A549 (cell line): ENCODE measurements around the gene CCL20. TPM values are rescaled to one million over a fixed set of nuclear protein-coding genes. Genes with fewer than 3 reads are reported as not detected.
A peak's percentile ranks its signal among the peaks of the same experiment; 100 is the strongest.

ENCODE experiments used
- ATAC-seq, 2 experiments: fragments of 200-7000 bp in 1 of 2; fragments of >200 bp in 1 of 2; cut with Nextera tagmentation in 1 of 2; cut with Tn5 transposase in 1 of 2; 3 replicates each; pipeline versions ENCODE4 v1.8.0 to v1.9.1; 2018 to 2020; ENCODE audit warnings: mild to moderate bottlenecking in 1 of 2, moderate library complexity in 1 of 2
- CTCF ChIA-PET: fragments of 300-600 bp; sonication (Branson Sonifier 250); formaldehyde crosslinking; extraction: SDS; loops from one replicate; lab custom pipeline; 2021; ENCODE audit warnings: antibody characterized with exemption, inconsistent platforms; lab: Yijun Ruan, JAX
- POLR2A ChIA-PET: fragments of 350-600 bp; formaldehyde crosslinking; extraction: SDS; loops from one replicate; lab custom pipeline; 2021; ENCODE audit warnings: antibody characterized with exemption, inconsistent platforms; lab: Yijun Ruan, JAX
- DNase-seq, 2 experiments: peaks; one replicate each; pipeline versions ENCODE4 v3.0.0 to v3.0.0-alpha.2; 2011 to 2016; ENCODE audit warnings: low read depth in 1 of 2, low spot score in 1 of 2
- FAIRE-seq: peaks from 2 replicates; lab custom pipeline; 2011; peaks lifted over from hg19 to GRCh38; lab: Jason Lieb, UNC
- H3K27ac ChIP-seq, 2 experiments: fragments of >200 bp; sonication (Bioruptor Twin); formaldehyde crosslinking; 3 replicates each; pipeline ENCODE4 v1.5.1; 2016 to 2017
- H3K4me1 ChIP-seq: fragments of >200 bp; sonication (Bioruptor Twin); formaldehyde crosslinking; 3 replicates; pipeline ENCODE4 v1.6.1; 2016
- H3K4me2 ChIP-seq: fragments of >200 bp; sonication (Bioruptor Twin); formaldehyde crosslinking; 3 replicates; pipeline ENCODE4 v1.6.1; 2016
- H3K4me3 ChIP-seq: fragments of >200 bp; sonication (Bioruptor Twin); formaldehyde crosslinking; 3 replicates; pipeline ENCODE4 v1.5.1; 2016
- H3K9me3 ChIP-seq: fragments of >200 bp; sonication (Bioruptor Twin); formaldehyde crosslinking; 3 replicates; pipeline ENCODE4 v1.6.1; 2016
- ATOH8 ChIP-seq: fragments of 250-450 bp; sonication (Bioruptor Pico); IDR thresholded peaks from 2 replicates; pipeline ENCODE4 v1.5.0; 2020; ENCODE audit warnings: low read depth, mild to moderate bottlenecking, moderate library complexity
- BCL3 ChIP-seq: fragments of >200 bp; sonication (Bioruptor Twin); formaldehyde crosslinking; IDR thresholded peaks from 3 replicates; pipeline ENCODE4 v1.6.1; 2016
- CBX2 ChIP-seq: fragments of 200-600 bp; sonication (generic); IDR thresholded peaks from 2 replicates; pipeline ENCODE4 v1.6.1; 2016; ENCODE audit warnings: low read depth, mild to moderate bottlenecking, borderline replicate concordance
- CBX8 ChIP-seq: fragments of 200-600 bp; sonication (generic); IDR thresholded peaks from 2 replicates; pipeline ENCODE4 v1.6.1; 2016
- CEBPB ChIP-seq, 2 experiments: fragments of >200 bp in 1 of 2; sonication (Bioruptor Twin) in 1 of 2; formaldehyde crosslinking in 1 of 2; IDR thresholded peaks; 2 replicates each; pipeline ENCODE4 v1.6.1; 2012 to 2016
- CHD2 ChIP-seq: fragments of 150-350 bp; IDR thresholded peaks from 2 replicates; pipeline ENCODE4 v1.6.1; 2014; ENCODE audit warnings: low read length; ENCODE audit not compliant: partially characterized antibody
- CHD4 ChIP-seq: fragments of 200-600 bp; sonication (generic); IDR thresholded peaks from 2 replicates; pipeline ENCODE4 v1.6.1; 2016; ENCODE audit warnings: antibody characterized with exemption, mild to moderate bottlenecking, borderline replicate concordance
- EP300 ChIP-seq, 2 experiments: fragments of >200 bp; sonication (Bioruptor Twin); formaldehyde crosslinking; IDR thresholded peaks; 2 replicates in 1 of 2; 3 replicates in 1 of 2; pipeline ENCODE4 v1.6.1; 2016 to 2017
- FOSL2 ChIP-seq, 2 experiments: fragments of 450-650 bp in 1 of 2; fragments of >200 bp in 1 of 2; sonication (Bioruptor Twin) in 1 of 2; formaldehyde crosslinking; IDR thresholded peaks; 2 replicates each; pipeline versions ENCODE4 v1.5.0 to v1.6.1; 2016 to 2020; ENCODE audit warnings: mild to moderate bottlenecking in 1 of 2, moderate library complexity in 1 of 2
- FOXS1 ChIP-seq: fragments of 250-450 bp; sonication (Bioruptor Pico); IDR thresholded peaks from 2 replicates; pipeline ENCODE4 v1.5.0; 2020; ENCODE audit warnings: mild to moderate bottlenecking, moderate library complexity
- HES2 ChIP-seq: fragments of >200 bp; sonication (Bioruptor Twin); formaldehyde crosslinking; IDR thresholded peaks from 2 replicates; pipeline ENCODE4 v1.6.1; 2016
- HEYL ChIP-seq: fragments of 250-450 bp; sonication (Bioruptor Pico); IDR thresholded peaks from 2 replicates; pipeline ENCODE4 v1.8.0; 2021; ENCODE audit warnings: mild to moderate bottlenecking, moderate library complexity
- HMGXB4 ChIP-seq: fragments of 250-450 bp; sonication (Bioruptor Pico); IDR thresholded peaks from 2 replicates; pipeline ENCODE4 v1.5.0; 2021; ENCODE audit warnings: mild to moderate bottlenecking, moderate library complexity, borderline replicate concordance
- KDM5A ChIP-seq: fragments of 200-600 bp; sonication (generic); IDR thresholded peaks from 2 replicates; pipeline ENCODE4 v1.6.1; 2016; ENCODE audit warnings: antibody characterized with exemption, mild to moderate bottlenecking
- MAFK ChIP-seq: fragments of 450-650 bp; IDR thresholded peaks from 2 replicates; pipeline ENCODE4 v1.6.1; 2014; ENCODE audit not compliant: partially characterized antibody
- MAX ChIP-seq: IDR thresholded peaks from 2 replicates; pipeline ENCODE4 v1.6.1; 2012
- MAZ ChIP-seq: fragments of 150-350 bp; IDR thresholded peaks from 2 replicates; pipeline ENCODE4 v1.6.1; 2014; ENCODE audit warnings: antibody characterized with exemption, low read depth, low read length, borderline replicate concordance
- NFE2L2 ChIP-seq: fragments of 150-350 bp; conservative IDR thresholded peaks from 2 replicates; pipeline ENCODE4 v1.6.1; 2014; ENCODE audit warnings: low read length
- POLR2A ChIP-seq: IDR thresholded peaks from 2 replicates; pipeline ENCODE4 v1.6.1; 2012; ENCODE audit warnings: mild to moderate bottlenecking, low read length
- RAD21 ChIP-seq, 2 experiments: fragments of >200 bp in 1 of 2; sonication (Bioruptor Twin) in 1 of 2; formaldehyde crosslinking in 1 of 2; IDR thresholded peaks in 1 of 2; conservative IDR thresholded peaks in 1 of 2; 2 replicates in 1 of 2; 3 replicates in 1 of 2; pipeline ENCODE4 v1.6.1; 2012 to 2018; ENCODE audit warnings: inconsistent platforms in 1 of 2
- RCOR1 ChIP-seq: fragments of 150-350 bp; IDR thresholded peaks from 2 replicates; pipeline ENCODE4 v1.6.1; 2014; ENCODE audit warnings: antibody characterized with exemption, low read length, low read depth
- SMC3 ChIP-seq: fragments of >200 bp; sonication (Bioruptor Twin); formaldehyde crosslinking; IDR thresholded peaks from 3 replicates; pipeline ENCODE4 v1.6.1; 2018; ENCODE audit warnings: inconsistent platforms
- TP53 ChIP-seq: fragments of 250-450 bp; sonication (Bioruptor Pico); IDR thresholded peaks from 2 replicates; pipeline ENCODE4 v1.5.0; 2021; ENCODE audit warnings: mild to moderate bottlenecking, moderate library complexity
- WGBS: methylation state at CpG from one replicate; pipeline ENCODE4 v1.1.6; 2017; ENCODE audit errors: missing lambda C conversion rate; 5-methylcytosine and 5-hydroxymethylcytosine counted together
- polyA plus RNA-seq, 4 experiments: library from polyadenylated mRNA; depleted of rRNA in 3 of 4; stranded (reverse); fragments of >200 nt; fragmentation: RNase III in 1 of 4; extraction: RNeasy Plus Mini Kit Qiagen cat#74134 plus additional on column Dnase treatment in 1 of 4; gene quantifications; 2 replicates in 3 of 4; 3 replicates in 1 of 4; pipeline ENCODE4 v1.2.3, GENCODE V29; 2011 to 2017

Gene CCL20
- polyA plus RNA-seq, 2 of the 4 experiments (the other 2 are of a cell fraction) = 0.43 to 3.4 TPM

GRCh38 chr2:227829337-227829736, 15.7 kb downstream of the CCL20 start:
- H3K9me3 ChIP-seq = no peaks in the 10 kb centered on the region
- H3K4me2 ChIP-seq = no peak overlapping the region
- FAIRE-seq (no peak), DNase-seq (no peak), ATAC-seq (no peak)
- TF ChIP-seq HEYL (CRISPR knock-in tag) (no peak), TP53 (CRISPR knock-in tag) (no peak), BCL3 (no peak), KDM5A (no peak), MAFK (no peak), ATOH8 (CRISPR knock-in tag) (no peak), HES2 (no peak), EP300 (IDR thresholded peaks at IDR 0.05) (no peak), MAX (no peak), NFE2L2 (no peak), MAZ (no peak), POLR2A (no peak), FOXS1 (no peak), CHD4 (no peak), SMC3 (no peak), CHD2 (no peak), RAD21 (conservative IDR thresholded peaks at IDR 0.05 in 1 of 2, IDR thresholded peaks at IDR 0.05 in 1 of 2) (no peak), CBX8 (no peak), HMGXB4 (CRISPR knock-in tag) (no peak), CBX2 (no peak)
- H3K4me1 ChIP-seq = 0 out of 3 replicates have a peak, but pooled peaks cover 5% of the 10 kb centered on the region
- no peak overlapping the region for H3K4me3 ChIP-seq
- POLR2A ChIA-PET = no interaction called here
- peak overlapping the region in 1 of 2 experiments; percentile 25; a peak in 1 of 6 replicates for H3K27ac ChIP-seq
- CTCF ChIA-PET = interaction anchor here (0.8 to 1.3 kb wide), 2 partner anchors 33 to 60 kb away, joined by 4 to 5 read pairs; no protein-coding TSS in a partner anchor
- WGBS = 53% methylated on average over 2 of the region's 2 CpGs

- CTCF ChIA-PET = interaction anchor here (1.0 to 1.6 kb wide), 2 partner anchors 12 to 19 kb away, joined by 3 to 4 read pairs; no protein-coding TSS in a partner anchor
- FAIRE-seq = no peak
These were observed 20.8 kb downstream of the CCL20 start for GRCh38 chr2:227834423-227834822.

More at GRCh38 chr2:227834423-227834822, 20.8 kb downstream of the CCL20 start:
- H3K27ac ChIP-seq = no peak overlapping the region
- no peaks in the 10 kb centered on the region for H3K9me3 ChIP-seq
- POLR2A ChIA-PET = no interaction called here
- 80% methylated on average over 10 of the region's 10 CpGs for WGBS
- peaks cover 2% of the 10 kb centered on the region; the same call in 2 of the 3 replicates for H3K4me1 ChIP-seq
- peak in 1 of 2 experiments; percentile 54 for DNase-seq
- TF ChIP-seq FOSL2 (IDR thresholded peaks at IDR 0.05) (no peak), FOSL2 (CRISPR knock-in tag; IDR thresholded peaks at IDR 0.05) (0 out of 2 replicates have a peak, but pooled peaks have one; percentile 8), RCOR1 (no peak), CEBPB (IDR thresholded peaks at IDR 0.05) (no peak), HES2 (no peak)
- TF ChIP-seq, all 56 proteins: peak for 1
- H3K4me3 ChIP-seq = no peak overlapping the region
- H3K4me2 ChIP-seq = no peak overlapping the region
- ATAC-seq = no peak; a peak in 1 of 6 replicates
